HG03066 (cell line): ENCODE data around the gene ZCCHC14.

Experiments
- ATAC-seq: cut with Tn5 transposase; IDR thresholded peaks from one replicate; pipeline ENCODE4 v1.9.1; 2021; ENCODE audit warnings: low read depth; ENCODE audit not compliant: unreplicated experiment

The ZCCHC14 gene

DNA sequence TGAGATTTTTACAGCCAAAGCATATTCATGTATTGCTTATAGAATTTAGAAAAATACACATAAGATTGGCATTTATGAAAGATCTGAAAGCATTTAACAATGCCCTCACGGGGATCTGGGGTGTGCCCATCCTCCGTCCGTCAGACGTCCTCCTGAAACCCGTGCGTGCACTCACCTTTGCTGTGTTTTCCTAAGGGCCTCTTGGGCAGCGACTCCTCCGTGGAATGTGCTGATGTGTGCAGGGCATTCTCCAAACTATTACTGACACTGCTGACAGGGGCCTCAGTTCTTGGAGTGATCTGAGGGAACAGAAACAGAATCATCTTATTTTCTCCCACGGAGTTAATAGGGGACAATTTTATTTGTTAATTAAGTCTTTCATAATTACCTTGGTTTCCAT lies 33.0 kb downstream of the ZCCHC14 start:
- no peak for ATAC-seq

- no peak for ATAC-seq
These were observed 33.8 kb downstream of the ZCCHC14 start for GRCh38 chr16:87459027-87459426.

- ATAC-seq: no peak
These were observed 34.4 kb downstream of the ZCCHC14 start for GRCh38 chr16:87458424-87458915.

GRCh38 chr16:87457709-87458423 lies 35.0 kb downstream of the ZCCHC14 start:
- no peak for ATAC-seq

DNA sequence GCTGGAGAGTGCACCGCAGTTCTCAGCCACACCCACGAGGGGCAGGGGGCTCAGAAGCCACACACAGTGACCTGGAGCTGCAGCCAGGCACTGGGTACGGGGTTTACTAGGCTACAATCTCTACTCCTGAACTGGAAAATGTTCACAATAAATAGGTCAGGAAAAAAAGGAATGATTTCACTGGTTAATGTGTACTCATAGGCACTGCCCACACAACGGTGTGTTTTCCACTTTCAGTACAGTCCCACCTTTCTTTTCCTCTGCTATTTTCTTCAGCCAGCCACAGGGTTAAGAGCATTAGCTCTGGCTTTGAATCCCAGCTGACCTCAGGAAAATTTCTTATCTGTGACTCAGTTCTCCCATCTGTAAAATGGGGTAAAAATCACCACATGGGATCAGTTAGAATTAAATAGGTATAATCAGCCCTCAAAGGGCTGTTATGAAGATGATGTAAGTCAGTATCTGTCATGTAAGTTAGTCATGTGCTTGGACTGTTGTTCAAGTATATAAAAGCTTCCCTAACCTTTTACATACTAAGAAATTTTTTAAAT lies 35.7 kb downstream of the ZCCHC14 start:
- no peak for ATAC-seq

GRCh38 chr16:87454391-87454790 lies 38.4 kb downstream of the ZCCHC14 start:
- ATAC-seq: no peak

- ATAC-seq: no peak
These were observed 39.5 kb downstream of the ZCCHC14 start for GRCh38 chr16:87453326-87453725.

DNA sequence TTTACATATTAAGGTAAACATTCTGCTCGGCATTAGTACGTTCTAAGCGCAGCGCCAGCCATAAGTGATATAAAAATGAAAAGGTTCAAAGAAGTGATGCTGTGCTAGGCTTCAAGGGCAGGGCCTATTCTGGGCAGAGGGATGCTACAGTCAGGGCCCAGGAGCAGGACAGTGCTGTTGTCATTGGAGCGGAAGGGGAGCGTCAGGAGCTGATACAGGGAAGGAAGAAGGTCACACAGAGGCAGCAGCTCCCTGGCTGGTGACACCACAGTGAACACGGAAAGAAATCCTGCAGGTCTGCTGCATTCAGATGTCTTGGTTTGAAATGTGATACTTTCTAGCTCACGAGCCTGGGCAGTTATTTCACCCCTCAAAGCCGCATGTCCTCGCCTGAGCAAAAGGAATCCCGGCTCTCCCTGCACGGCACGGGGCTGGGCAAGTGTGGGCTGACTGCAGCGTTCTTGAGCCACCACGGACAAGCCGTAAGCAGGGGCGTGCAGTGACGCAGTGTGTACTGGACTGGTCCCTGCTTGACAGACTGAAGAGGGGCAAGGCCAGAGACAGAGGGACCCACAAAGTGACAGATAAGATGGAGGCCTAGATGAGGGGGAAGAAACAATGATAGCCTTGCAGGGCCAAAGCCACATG lies 41.1 kb downstream of the ZCCHC14 start:
- ATAC-seq: no peak

DNA sequence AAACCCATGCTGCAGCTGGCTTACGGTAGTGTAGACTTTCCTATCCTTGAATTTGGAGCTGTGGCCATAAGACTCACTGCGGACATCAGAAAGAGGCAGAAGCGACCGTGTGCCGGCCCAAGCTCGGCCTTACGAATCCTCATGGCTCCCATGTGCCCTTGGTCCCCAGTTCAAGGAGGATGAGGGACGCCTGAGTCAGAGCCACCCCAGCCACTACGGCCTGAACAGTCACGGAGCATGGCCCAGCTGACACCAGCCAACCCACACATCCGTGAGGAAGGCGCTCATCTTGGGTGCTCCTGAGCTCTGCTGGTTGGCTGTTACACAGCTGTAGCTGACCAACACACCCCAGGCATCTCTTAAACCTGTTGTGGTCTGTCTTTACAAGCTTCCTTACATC lies 44.0 kb downstream of the ZCCHC14 start:
- ATAC-seq: no peak

- no peak for ATAC-seq
These were observed 45.5 kb downstream of the ZCCHC14 start for GRCh38 chr16:87447323-87447722.

- ATAC-seq: no peak
These were observed 46.3 kb downstream of the ZCCHC14 start for GRCh38 chr16:87446479-87446878.

GRCh38 chr16:87445486-87445885 lies 47.3 kb downstream of the ZCCHC14 start:
- no peak for ATAC-seq

- no peak for ATAC-seq
These were observed 48.9 kb downstream of the ZCCHC14 start for GRCh38 chr16:87443964-87444363.

DNA sequence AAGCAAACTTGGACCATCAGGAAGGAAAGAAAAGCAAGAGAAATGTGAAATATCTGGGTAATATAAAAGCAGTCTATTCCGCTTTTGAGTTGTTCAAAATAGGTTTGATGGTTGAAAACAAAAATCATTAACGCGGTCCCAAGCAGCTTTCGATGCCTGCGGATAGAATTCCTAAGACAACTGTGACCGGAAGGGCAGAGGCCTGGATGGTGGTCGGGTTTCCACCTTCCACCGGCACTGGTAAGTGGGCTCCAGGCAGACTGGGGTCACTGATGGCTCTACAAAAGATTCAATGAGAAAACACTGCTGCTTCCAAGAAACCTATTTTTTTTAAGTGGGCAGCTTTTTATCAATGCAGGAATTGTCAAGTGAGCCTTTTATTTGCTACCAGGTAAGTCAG lies 49.8 kb downstream of the ZCCHC14 start:
- ATAC-seq: no peak

- no peak for ATAC-seq
These were observed 50.2 kb downstream of the ZCCHC14 start for GRCh38 chr16:87442581-87442966.

- no peak for ATAC-seq
These were observed 50.8 kb downstream of the ZCCHC14 start for GRCh38 chr16:87441886-87442580.

- ATAC-seq: no peak
These were observed 52.9 kb downstream of the ZCCHC14 start for GRCh38 chr16:87439926-87440325.

DNA sequence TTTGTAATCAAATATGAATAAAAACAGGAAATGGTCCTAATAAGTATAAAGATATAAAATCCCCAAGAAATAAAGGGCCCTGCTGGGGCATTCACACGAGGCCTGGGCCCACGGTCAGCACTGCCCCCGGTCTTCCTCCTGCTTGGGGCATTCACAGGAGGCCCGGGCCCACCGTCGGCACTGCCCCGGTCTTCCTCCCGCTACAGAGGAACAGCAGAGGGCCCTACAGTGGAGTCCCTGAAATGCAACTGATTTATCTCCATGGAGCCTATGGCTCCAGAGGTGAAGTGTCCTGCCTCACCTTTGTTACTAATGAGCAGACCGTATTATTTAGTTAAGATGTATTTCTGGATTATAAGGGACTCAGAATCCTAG lies 54.2 kb downstream of the ZCCHC14 start:
- ATAC-seq: no peak

DNA sequence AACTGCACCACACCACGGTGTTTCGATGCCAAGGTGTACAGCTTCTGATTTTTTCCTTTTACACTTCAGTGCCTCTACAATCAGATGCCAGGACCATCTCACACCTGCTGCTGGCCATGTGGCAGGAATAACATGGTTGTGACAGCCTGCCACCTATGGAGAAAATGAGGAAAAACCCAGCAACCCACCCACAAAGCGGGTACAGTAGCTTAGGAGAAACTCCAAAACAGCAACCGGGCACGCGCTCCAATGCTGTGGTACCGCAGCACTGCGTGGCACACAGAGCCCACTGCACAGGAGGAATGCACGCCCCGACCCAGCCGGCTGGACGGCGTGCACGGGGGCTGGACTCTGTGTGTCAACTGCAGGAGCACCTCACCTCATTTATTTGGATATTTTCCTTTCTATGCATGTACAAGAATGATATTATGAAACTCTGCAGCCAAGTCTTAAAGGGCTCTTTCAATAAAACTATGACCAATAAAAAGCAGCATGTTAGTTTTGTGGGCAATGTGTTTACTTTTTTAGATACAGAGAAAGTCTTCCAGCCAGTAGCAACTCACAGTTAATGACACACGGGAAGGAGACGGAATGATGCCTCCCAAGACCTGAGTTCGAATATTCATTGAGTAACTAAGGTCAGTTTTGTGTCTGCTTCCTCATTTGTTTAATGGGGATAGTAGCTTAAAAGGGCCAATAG lies 54.8 kb downstream of the ZCCHC14 start:
- no peak for ATAC-seq

DNA sequence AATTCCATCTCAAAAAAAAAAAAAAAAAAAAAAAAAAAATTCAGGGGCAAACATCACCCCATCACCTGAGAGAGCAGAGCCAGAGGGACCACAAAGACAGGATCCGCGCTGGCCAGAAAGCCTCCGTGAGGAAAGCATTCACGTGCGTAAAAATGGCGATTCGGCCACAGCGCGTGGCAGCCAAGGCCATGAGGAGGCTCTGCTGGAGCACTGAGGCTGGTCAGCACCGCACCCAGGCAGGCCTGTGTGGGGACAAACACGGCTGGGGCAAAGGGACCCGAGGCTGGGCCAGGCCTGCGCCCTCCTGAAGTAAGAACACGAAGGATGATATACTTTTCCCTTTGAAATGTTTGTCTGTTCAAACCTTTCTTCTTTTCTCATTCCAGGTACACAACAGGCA lies 55.5 kb downstream of the ZCCHC14 start:
- no peak for ATAC-seq
